CD14-positive monocyte (primary cell): Measurements from ENCODE around the gene KIRREL3. TPM values are rescaled to one million over a fixed set of nuclear protein-coding genes. Genes with fewer than 3 reads are reported as not detected.

Source experiments
- DNase-seq, 3 donors: peaks; one replicate each; pipeline ENCODE4 v3.0.0-alpha.2; 2011 to 2022
- H2AFZ ChIP-seq: 2 replicates; pipeline ENCODE4 v1.6.0; 2012; ENCODE audit warnings: mild to moderate bottlenecking, low read depth, low read length, inconsistent platforms; ENCODE audit not compliant: insufficient read depth, poor library complexity, severe bottlenecking
- H3K27ac ChIP-seq, 2 donors: 1 replicate in 1 of 2; 2 replicates in 1 of 2; pipeline ENCODE4 v1.5.1; 2012 to 2013; ENCODE audit warnings: low read length in 2 of 2, control low read depth in 1 of 2, inconsistent platforms in 1 of 2, low read depth in 1 of 2, mild to moderate bottlenecking in 1 of 2
- H3K27me3 ChIP-seq, 2 donors: one replicate each; pipeline versions ENCODE4 v1.6.0 to v1.6.1; 2011 to 2013; ENCODE audit warnings: low read length in 2 of 2; ENCODE audit not compliant: control insufficient read depth in 2 of 2, insufficient read depth in 2 of 2
- H3K36me3 ChIP-seq, 2 donors: replicated peaks in 1 of 2; 1 replicate in 1 of 2; 2 replicates in 1 of 2; pipeline versions ENCODE4 v1.5.1 to v1.6.1; 2012 to 2013; ENCODE audit warnings: low read length in 2 of 2, control low read depth in 1 of 2, inconsistent platforms in 1 of 2, mild to moderate bottlenecking in 1 of 2; ENCODE audit not compliant: insufficient read depth in 2 of 2, control insufficient read depth in 1 of 2
- H3K4me1 ChIP-seq, 2 donors: 1 replicate in 1 of 2; 2 replicates in 1 of 2; pipeline versions ENCODE4 v1.5.1 to v1.6.1; 2012 to 2013; ENCODE audit warnings: low read length in 2 of 2, control low read depth in 1 of 2, inconsistent platforms in 1 of 2, mild to moderate bottlenecking in 1 of 2, moderate library complexity in 1 of 2; ENCODE audit not compliant: insufficient read depth in 2 of 2, control insufficient read depth in 1 of 2
- H3K4me2 ChIP-seq: replicated peaks from 2 replicates; pipeline ENCODE3; 2012; ENCODE audit warnings: low read length, moderate library complexity, mild to moderate bottlenecking; ENCODE audit not compliant: poor library complexity, severe bottlenecking; ENCODE audit errors: extremely low read depth
- H3K4me3 ChIP-seq, 3 experiments: fragments of 200-600 bp in 1 of 3; sonication (generic) in 1 of 3; replicated peaks in 1 of 3; 1 replicate in 2 of 3; 2 replicates in 1 of 3; pipeline ENCODE4 v1.5.1; 2011 to 2013; ENCODE audit warnings: low read length in 3 of 3, mild to moderate bottlenecking in 3 of 3, control low read depth in 2 of 3, low read depth in 2 of 3, inconsistent platforms in 1 of 3, moderate library complexity in 1 of 3
- H3K79me2 ChIP-seq: 2 replicates; pipeline ENCODE4 v1.6.0; 2012; ENCODE audit warnings: mild to moderate bottlenecking, control low read depth, inconsistent platforms, low read length, moderate library complexity; ENCODE audit not compliant: insufficient read depth
- H3K9ac ChIP-seq: 2 replicates; pipeline ENCODE4 v1.6.0; 2017; ENCODE audit warnings: low read length, mild to moderate bottlenecking; ENCODE audit not compliant: insufficient read depth, poor library complexity, severe bottlenecking
- H3K9me3 ChIP-seq, 2 donors: replicated peaks in 1 of 2; 1 replicate in 1 of 2; 2 replicates in 1 of 2; pipeline versions ENCODE4 v1.5.1 to v1.6.1; 2012 to 2013; ENCODE audit warnings: low read length in 2 of 2, control low read depth in 1 of 2; ENCODE audit not compliant: control insufficient read depth in 1 of 2, insufficient read depth in 1 of 2
- H4K20me1 ChIP-seq: 2 replicates; pipeline ENCODE4 v1.6.0; 2012; ENCODE audit warnings: mild to moderate bottlenecking, low read length, control low read depth, moderate library complexity; ENCODE audit not compliant: insufficient read depth
- H3K27ac Mint-ChIP-seq, 7 donors: one replicate each; pipeline ENCODE4 v1.8.0; 2020; ENCODE audit warnings: mild to moderate bottlenecking in 7 of 7, mixed read lengths in 7 of 7, moderate library complexity in 6 of 7, inconsistent platforms in 2 of 7
- H3K27me3 Mint-ChIP-seq, 3 donors: one replicate each; pipeline ENCODE4 v1.8.0; 2021 to 2022; ENCODE audit warnings: low read depth in 3 of 3, mild to moderate bottlenecking in 3 of 3, mixed read lengths in 3 of 3, moderate library complexity in 3 of 3, inconsistent platforms in 1 of 3
- H3K36me3 Mint-ChIP-seq, 2 donors: one replicate each; pipeline ENCODE4 v1.8.0; 2020; ENCODE audit warnings: mixed read lengths in 2 of 2, inconsistent platforms in 1 of 2, mild to moderate bottlenecking in 1 of 2
- H3K4me1 Mint-ChIP-seq: one replicate; pipeline ENCODE4 v1.8.0; 2020; ENCODE audit warnings: mild to moderate bottlenecking, mixed read lengths
- H3K4me3 Mint-ChIP-seq, 2 donors: one replicate each; pipeline ENCODE4 v1.8.0; 2020; ENCODE audit warnings: mild to moderate bottlenecking in 2 of 2, mixed read lengths in 2 of 2, moderate library complexity in 1 of 2
- H3K9me3 Mint-ChIP-seq, 7 donors: one replicate each; pipeline ENCODE4 v1.8.0; 2020 to 2022; ENCODE audit warnings: mixed read lengths in 7 of 7, mild to moderate bottlenecking in 6 of 7, moderate library complexity in 6 of 7, inconsistent platforms in 2 of 7
- CTCF ChIP-seq: fragments of 200-600 bp; IDR thresholded peaks from one replicate; pipeline ENCODE4 v1.8.0; 2022; ENCODE audit warnings: antibody characterized with exemption, mild to moderate bottlenecking
- WGBS: methylation state at CpG from one replicate; pipeline ENCODE4 v1.1.5; 2013; ENCODE audit warnings: missing lambda C conversion rate; ENCODE audit not compliant: insufficient coverage; 5-methylcytosine and 5-hydroxymethylcytosine counted together
- intact Hi-C, 2 donors: fragments of 100-400 bp; cut with micrococcal nuclease; formaldehyde crosslinking; loops; one replicate each; pipeline versions ENCODE4 v1.15.0 to v1.15.1; 2023
- polyA plus RNA-seq, 3 donors: library from polyadenylated mRNA; depleted of rRNA in 1 of 3; unstranded in 2 of 3; stranded (reverse) in 1 of 3; fragments of 300-500 nt in 2 of 3; fragments of >200 nt in 1 of 3; fragmentation: Illumina TruSeq in 2 of 3; gene quantifications; 1 replicate in 2 of 3; 2 replicates in 1 of 3; pipeline ENCODE4 v1.2.3, GENCODE V29; 2012 to 2021

The KIRREL3 gene
- polyA plus RNA-seq, 3 donors = not detected

- intact Hi-C loops = no loop called here
- WGBS = 73% methylated on average over 3 of the region's 8 CpGs
- Histone ChIP-seq H3K27ac (no peak overlapping the region), H3K9ac (no peak overlapping the region), H3K9me3 (no peaks in the 10 kb centered on the region), H3K36me3 (no peaks in the 10 kb centered on the region), H4K20me1 (no peaks in the 10 kb centered on the region), H3K27me3 (no peaks in the 10 kb centered on the region), H3K4me1 (no peaks in the 10 kb centered on the region), H2AFZ (no peak overlapping the region), H3K4me3 (no peak overlapping the region), H3K4me2 (no peak overlapping the region), H3K79me2 (no peaks in the 10 kb centered on the region)
- no peak overlapping the region for H3K27ac Mint-ChIP-seq
- H3K36me3 Mint-ChIP-seq = no peaks in the 10 kb centered on the region
- H3K9me3 Mint-ChIP-seq = peaks cover 0 to 12% (median 9%) of the 10 kb centered on the region in 7 donors
- peaks cover 4 to 12% (median 8%) of the 10 kb centered on the region in 3 donors for H3K27me3 Mint-ChIP-seq
- no peaks in the 10 kb centered on the region for H3K4me1 Mint-ChIP-seq
- no peak for DNase-seq
- H3K4me3 Mint-ChIP-seq = no peak overlapping the region
- no peak for TF ChIP-seq CTCF
These were observed 492.9 kb downstream of the KIRREL3 start for GRCh38 chr11:126507646-126508045.

DNA sequence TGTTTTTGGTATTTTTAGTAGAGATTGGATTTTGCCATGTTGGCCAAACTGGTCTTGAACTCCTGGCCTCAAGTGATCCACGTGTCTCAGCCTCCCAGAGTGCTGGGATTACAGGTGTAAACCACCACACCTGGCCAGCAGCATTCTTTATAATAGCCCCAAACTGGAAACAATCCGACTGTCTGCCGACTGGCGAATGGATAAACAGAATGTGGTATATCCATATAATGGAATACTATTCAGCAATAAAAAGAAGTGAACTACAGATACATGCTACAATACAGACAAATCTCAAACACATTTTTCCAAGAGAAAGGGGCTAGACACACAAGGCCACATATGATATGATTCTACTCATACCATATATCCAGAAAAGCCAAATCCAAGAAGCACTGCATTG is 493.8 kb downstream of the KIRREL3 start:
- H3K9ac ChIP-seq = no peak overlapping the region
- DNase-seq = no peak
- H3K27ac ChIP-seq = no peak overlapping the region
- H3K27me3 Mint-ChIP-seq = peaks cover 9 to 12% (median 12%) of the 10 kb centered on the region in 3 donors
- no peaks in the 10 kb centered on the region for H3K4me1 Mint-ChIP-seq
- no peaks in the 10 kb centered on the region for H3K4me1 ChIP-seq
- peaks cover 0 to 12% (median 9%) of the 10 kb centered on the region in 7 donors for H3K9me3 Mint-ChIP-seq
- no peaks in the 10 kb centered on the region for H3K36me3 Mint-ChIP-seq
- WGBS = 100% methylated on average over 1 of the region's 4 CpGs
- H2AFZ ChIP-seq = no peak overlapping the region
- no peak for TF ChIP-seq CTCF
- intact Hi-C loops = no loop called here
- H3K4me3 Mint-ChIP-seq = no peak overlapping the region
- H3K36me3 ChIP-seq = no peaks in the 10 kb centered on the region
- H3K4me3 ChIP-seq = no peak overlapping the region
- H3K27ac Mint-ChIP-seq = no peak overlapping the region
- H3K4me2 ChIP-seq = no peak overlapping the region
- no peaks in the 10 kb centered on the region for H3K79me2 ChIP-seq
- peaks cover 0 to 3% of the 10 kb centered on the region in 2 donors for H3K27me3 ChIP-seq
- no peaks in the 10 kb centered on the region for H4K20me1 ChIP-seq
- H3K9me3 ChIP-seq = no peaks in the 10 kb centered on the region
